COLO668 (cell line): ENCODE results near the gene CTPS1.

Experiments used
- DNase-seq: peaks from one replicate; lab custom pipeline; 2025; ENCODE audit not compliant: unreplicated experiment; lab: John Stamatoyannopoulos, UW

Gene CTPS1, protein sequence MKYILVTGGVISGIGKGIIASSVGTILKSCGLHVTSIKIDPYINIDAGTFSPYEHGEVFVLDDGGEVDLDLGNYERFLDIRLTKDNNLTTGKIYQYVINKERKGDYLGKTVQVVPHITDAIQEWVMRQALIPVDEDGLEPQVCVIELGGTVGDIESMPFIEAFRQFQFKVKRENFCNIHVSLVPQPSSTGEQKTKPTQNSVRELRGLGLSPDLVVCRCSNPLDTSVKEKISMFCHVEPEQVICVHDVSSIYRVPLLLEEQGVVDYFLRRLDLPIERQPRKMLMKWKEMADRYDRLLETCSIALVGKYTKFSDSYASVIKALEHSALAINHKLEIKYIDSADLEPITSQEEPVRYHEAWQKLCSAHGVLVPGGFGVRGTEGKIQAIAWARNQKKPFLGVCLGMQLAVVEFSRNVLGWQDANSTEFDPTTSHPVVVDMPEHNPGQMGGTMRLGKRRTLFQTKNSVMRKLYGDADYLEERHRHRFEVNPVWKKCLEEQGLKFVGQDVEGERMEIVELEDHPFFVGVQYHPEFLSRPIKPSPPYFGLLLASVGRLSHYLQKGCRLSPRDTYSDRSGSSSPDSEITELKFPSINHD

GRCh38 chr1:40979241-40980067 is at the start of gene CTPS1:
TSS of gene CTPS1 (plus strand) at chr1:40979696. CDS start at chr1:40983291, 3,595 bp downstream.
- DNase-seq, result peak; percentile 99

GRCh38 chr1:40930174-40930964 is 49.1 kb upstream of the CTPS1 start:
- peak; percentile 73 for DNase-seq

GRCh38 chr1:40931601-40932000 is 47.9 kb upstream of the CTPS1 start:
- no peak for DNase-seq

- no peak for DNase-seq
Observed at GRCh38 chr1:40932006-40932405, 47.5 kb upstream of the CTPS1 start.

DNA sequence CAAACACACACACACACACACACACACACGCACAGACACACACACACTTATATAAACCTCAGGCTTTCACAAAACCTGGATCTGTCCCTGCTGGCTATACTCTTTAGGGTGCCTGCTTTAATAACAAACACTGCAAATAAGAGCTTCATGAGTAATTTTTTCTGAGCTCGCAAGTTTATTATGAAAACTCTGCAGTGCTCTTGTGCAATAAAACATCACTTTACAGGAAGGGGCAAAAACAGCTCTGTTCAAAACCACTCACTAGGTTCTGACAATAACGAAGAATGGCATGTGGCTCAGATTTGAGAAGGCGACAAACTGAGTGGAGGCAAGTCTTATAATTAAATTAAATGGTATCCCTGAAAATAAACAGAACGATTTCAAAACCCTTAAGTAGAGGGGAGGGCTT is 42.6 kb upstream of the CTPS1 start:
- DNase-seq, result no peak

DNA sequence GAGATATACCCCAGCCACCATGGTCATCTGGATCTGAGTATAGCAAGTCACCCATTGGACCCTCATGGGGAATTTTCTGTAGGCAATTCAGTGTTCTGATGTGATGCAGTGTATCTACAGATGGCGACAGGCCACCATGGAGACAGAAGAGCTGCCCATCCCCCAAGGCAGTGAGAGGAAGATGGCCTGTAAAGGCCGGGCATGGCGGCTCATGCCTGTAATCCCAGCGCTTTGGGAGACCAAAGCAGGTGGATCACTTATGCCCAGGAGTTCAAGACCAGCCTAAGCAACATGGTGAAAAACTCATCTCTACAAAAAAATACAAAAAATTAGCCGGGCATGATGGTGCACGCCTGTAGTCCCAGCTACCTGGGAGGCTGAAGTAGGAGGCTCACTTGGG is 41.1 kb upstream of the CTPS1 start:
- no peak for DNase-seq

DNA sequence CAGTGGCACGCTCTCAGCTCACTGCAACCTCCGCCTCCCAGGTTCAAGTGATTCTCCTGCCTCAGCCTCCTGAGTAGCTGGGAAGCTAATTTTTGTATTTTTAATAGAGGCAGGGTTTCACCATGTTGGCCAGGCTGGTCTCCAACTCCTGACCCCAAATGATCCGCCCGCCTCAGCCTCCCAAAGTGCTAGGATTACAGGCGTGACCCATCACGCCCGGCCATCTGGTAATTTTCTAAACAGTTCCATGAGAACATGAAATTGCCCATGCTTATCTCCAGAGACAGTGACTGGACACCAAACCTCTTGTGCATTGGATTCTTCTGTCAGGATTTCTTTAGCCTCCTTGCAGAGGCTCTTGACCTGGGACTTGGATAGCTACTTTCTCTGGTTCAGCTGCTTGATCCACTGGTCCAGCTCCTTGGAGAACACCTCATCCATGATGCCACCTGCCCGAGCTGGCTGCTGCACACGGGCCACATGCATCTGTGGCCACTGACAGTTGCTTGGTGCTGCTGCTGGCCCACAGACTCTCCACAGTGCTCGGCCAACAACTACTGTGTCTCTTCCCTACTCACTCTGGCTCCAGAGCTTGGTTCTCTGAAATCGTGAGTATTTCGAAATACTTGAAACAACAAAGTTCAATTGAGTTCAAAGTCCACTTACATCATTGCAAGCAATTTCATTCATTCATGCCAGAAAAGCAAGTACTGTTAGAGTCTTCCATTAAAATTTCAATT is 40.0 kb upstream of the CTPS1 start:
- no peak for DNase-seq

DNA sequence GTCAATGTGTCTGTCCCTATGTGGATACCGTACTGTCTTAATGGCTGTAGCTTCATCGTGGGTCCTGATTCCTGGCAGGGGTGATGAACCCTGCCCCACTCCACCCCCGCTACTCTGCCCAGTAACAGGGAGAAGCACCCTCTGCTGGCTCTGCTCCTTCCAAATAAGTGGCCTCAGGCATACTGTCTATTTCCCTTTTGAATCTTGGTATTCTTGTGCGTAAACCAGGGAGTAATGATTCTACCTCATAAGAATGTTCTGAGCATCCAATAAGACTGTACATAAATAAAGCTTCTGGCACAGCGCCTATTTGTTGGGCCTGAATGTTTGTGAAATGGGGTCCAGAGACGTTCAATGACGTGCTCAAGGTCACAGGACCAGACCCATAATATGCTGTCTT is 35.2 kb upstream of the CTPS1 start:
- DNase-seq, result no peak

- DNase-seq, result no peak
Observed at GRCh38 chr1:40944841-40945430, 34.6 kb upstream of the CTPS1 start.

DNA sequence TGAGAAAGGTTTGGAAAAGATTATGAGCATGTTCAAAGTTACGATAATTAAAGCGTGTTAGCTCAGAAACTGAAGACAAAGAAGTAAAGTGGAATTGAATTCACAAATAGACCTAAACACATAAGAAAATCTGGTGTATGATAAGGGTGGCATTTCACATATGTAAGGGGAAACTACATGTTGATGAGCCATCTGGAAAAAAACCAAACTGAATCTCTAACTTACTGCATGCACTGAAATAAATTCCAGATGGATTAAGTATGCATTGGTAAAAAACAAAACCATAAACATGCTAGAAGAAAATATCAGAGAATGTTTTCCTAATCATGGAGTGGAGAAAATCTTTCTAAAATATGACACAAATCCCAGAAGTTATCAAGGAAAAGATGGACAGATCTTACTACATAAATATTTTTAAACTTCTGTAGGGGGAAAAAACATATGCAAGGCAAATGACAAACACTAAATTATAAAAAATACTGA is 34.0 kb upstream of the CTPS1 start:
- DNase-seq, result no peak

DNA sequence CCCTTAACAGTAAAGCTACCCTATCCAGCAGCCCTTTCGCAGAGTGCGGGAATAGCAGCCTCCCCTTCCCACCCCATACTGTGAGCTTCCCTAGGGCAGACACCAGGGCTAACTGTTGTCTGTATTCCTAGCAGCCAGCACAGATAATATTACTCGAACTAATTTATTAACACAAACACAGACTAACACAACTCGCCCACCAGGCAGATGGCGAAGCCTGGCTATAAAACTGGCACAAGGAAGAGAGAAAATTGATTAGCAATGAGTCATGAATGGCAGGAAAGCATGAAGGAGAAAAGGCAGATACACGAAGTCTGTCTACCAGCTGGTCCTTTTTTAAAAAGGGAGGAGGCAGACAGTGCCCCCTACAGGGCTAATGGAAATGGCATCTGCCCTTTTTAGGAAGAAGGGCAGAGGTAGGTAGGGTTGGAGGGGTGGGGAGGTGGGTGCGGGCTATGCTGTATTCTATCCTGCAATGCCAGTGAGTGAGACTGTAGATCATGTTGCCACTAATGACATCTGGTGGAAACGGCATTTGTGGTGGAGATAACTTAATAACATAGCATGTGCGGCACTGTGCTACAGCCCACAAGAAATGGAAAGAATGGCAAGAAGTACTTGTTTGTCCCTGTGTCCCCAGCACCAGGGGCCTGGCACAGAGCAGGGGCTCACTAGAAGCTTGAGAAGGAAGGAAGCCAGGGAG is 30.6 kb upstream of the CTPS1 start:
- DNase-seq, result peak; percentile 69

DNA sequence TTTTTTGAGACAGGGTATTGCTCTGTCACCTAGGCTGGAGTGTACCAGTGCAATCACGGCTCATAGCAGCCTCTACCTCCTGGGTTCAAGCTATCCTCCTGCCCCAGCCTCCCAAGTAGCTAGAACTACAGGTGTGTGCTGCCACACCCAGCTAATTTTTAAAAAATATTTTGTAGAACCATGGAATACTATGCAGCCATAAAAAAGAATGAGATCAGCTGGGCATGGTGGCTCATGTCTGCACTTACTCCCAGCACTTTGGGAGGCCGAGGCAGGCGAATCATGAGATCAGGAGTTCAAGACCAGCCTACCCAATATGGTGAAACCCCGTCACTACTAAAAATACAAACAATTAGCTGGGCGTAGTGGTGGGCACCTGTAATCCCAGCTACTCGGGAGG is 29.9 kb upstream of the CTPS1 start:
- no peak for DNase-seq

DNA sequence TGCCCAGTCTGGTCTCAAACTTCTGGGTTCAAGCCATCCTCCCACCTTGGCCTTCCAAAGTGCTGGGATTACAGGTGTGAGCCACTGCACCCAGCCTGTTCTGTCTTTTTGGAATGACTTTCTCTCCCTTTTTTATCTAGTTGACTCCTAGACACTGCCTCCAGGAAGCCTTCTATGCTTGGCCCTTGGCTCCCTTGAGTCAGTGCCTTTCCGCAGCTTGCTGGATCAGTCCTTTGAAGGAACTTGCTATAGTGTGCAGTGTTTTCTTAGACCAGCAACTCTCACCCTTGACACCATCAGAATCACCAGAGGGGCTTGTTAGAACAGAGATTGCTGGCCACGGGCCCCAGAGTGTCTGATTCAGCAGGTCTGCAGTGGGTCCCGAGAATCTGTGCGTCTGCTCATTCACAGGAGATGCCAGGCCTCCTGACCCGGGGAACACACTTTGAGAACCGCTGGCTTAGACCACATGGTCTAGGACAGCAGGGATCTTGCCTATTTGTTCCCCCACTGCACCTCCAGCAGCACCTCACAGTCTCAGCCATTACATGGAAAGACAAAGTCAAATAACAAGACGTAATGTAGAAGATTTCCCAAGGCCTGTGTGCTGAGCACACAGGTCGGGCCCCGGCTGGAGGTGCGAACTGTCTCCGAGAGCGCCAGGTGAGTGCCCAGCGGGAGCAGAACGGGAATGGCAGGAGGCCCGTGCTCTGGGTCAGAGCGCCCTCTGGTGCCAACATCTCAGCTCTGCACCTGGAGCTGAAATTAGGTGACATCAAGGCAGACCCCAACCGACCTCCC is 27.4 kb upstream of the CTPS1 start:
- DNase-seq, result peak; percentile 88

DNA sequence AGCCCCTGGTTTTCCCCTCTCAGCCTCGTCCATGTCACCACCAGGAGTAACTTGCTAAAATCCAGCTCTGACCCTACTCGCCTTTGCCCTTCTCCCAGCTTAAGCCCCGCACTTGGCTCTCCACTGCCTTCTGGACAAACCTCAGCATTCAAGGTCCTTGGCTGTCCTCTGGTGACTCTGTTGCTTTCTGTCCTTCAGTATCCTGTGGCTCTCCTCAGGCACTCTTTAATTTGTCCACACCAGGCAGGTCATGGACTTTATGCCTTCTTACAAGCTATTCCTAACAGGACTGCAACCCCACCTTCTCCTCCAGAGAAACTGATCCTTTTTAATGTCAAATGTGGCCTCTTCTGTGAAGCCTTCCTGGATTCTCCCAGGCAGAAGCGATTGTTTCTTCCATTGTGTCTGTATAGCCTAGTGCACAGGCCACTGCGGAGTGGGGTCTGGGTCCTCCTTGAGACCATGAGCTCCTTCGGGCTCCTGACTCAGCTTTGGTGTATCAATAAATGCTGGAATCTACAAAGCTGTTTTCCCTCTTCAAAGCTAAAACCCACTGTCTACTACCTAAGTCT is 26.7 kb upstream of the CTPS1 start:
- DNase-seq, result no peak

GRCh38 chr1:40954626-40955025 is 24.9 kb upstream of the CTPS1 start:
- DNase-seq, result no peak

DNA sequence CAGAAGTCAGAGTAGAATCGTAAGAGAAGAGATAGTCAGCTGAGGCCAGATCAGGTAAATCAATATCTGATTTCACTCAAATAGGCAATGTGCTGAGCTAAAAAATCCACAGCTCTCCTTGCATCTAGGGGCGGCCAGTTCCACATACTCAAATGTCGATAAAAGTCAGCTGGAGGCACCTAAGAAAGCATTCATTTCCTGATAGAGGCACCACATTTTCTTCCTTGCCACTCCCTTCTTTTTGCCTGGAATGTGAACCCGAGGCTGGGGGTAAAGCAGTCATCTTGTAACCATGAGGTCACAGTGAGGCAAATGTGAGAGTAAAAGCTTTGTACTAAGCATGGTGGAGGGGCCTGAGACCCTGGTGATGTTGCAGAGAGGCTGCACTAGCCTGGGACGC is 24.2 kb upstream of the CTPS1 start:
- DNase-seq, result no peak

- no peak for DNase-seq
Observed at GRCh38 chr1:40956407-40956806, 23.1 kb upstream of the CTPS1 start.

GRCh38 chr1:40958210-40958609 is 21.3 kb upstream of the CTPS1 start:
- no peak for DNase-seq
